Sigmoid colon (tissue), 7 donors: Measurements from ENCODE around the gene TMEM135. TPM values are rescaled to one million over a fixed set of nuclear protein-coding genes. Genes with fewer than 3 reads are reported as not detected.
"Not testable (repeated sequence)": the region's sequence is repeated elsewhere in the genome, so short reads cannot be mapped to it uniquely, and the experiment has no call there.

Experiments used
- DNase-seq: peaks from one replicate; pipeline ENCODE4 v3.0.0-alpha.2; 2019
- H3K27ac ChIP-seq, 4 donors: fragments of 200-600 bp; sonication (generic); one replicate each; pipeline ENCODE4 v1.5.1; 2016 to 2019; ENCODE audit warnings: mild to moderate bottlenecking in 1 of 4
- H3K27me3 ChIP-seq, 3 donors: fragments of 200-600 bp; sonication (generic); one replicate each; pipeline ENCODE4 v1.5.1; 2019; ENCODE audit warnings: mild to moderate bottlenecking in 1 of 3
- H3K36me3 ChIP-seq, 4 donors: fragments of 200-600 bp; sonication (generic); one replicate each; pipeline ENCODE4 v1.5.1; 2016 to 2019
- H3K4me1 ChIP-seq, 4 donors: fragments of 200-600 bp; sonication (generic); one replicate each; pipeline ENCODE4 v1.5.1; 2017 to 2019
- H3K4me3 ChIP-seq, 4 donors: fragments of 200-600 bp; sonication (generic); one replicate each; pipeline ENCODE4 v1.5.1; 2017 to 2019; ENCODE audit warnings: mild to moderate bottlenecking in 2 of 4, moderate library complexity in 1 of 4
- H3K9me3 ChIP-seq, 4 donors: fragments of 200-600 bp in 3 of 4; sonication (generic) in 3 of 4; one replicate each; pipeline versions ENCODE4 v1.5.1 to v1.6.1; 2013 to 2019
- EP300 ChIP-seq, 4 donors: sonication (generic); formaldehyde crosslinking; IDR thresholded peaks; one replicate each; pipeline ENCODE4 v1.6.1; 2017; ENCODE audit warnings: antibody characterized with exemption in 4 of 4
- POLR2A ChIP-seq, 2 donors: fragments of 450-650 bp; IDR thresholded peaks; one replicate each; pipeline ENCODE4 v1.6.1; 2016; ENCODE audit warnings: antibody characterized with exemption in 2 of 2, mild to moderate bottlenecking in 2 of 2, moderate library complexity in 2 of 2
- POLR2AphosphoS5 ChIP-seq, 4 donors: sonication (generic); formaldehyde crosslinking; IDR thresholded peaks; one replicate each; pipeline ENCODE4 v1.6.1; 2017; ENCODE audit warnings: antibody characterized with exemption in 4 of 4
- WGBS, 2 donors: extraction: QIAGEN DNeasy Blood & Tissue Kit; methylation state at CpG; one replicate each; pipeline ENCODE4 v1.1.7; 2013; 5-methylcytosine and 5-hydroxymethylcytosine counted together
- intact Hi-C: fragments of 100-400 bp; cut with DNase I; formaldehyde crosslinking; loops from one replicate; pipeline ENCODE4 v1.15.1; 2023
- polyA plus RNA-seq, 3 donors: library from polyadenylated mRNA; stranded (reverse); fragments of 200-250 nt; gene quantifications; one replicate each; pipeline ENCODE4 v1.2.3, GENCODE V29; 2013
- total RNA-seq, 4 donors: library from RNA; depleted of rRNA; stranded (reverse); fragments of >200 nt; gene quantifications; one replicate each; pipeline ENCODE4 v1.1.0, GENCODE V29; 2016
- TF ChIP-seq, protein P1 (sequence below), 4 experiments: fragments of 450-650 bp in 3 of 4; fragments of 200-600 bp in 1 of 4; IDR thresholded peaks; one replicate each; pipeline ENCODE4 v1.5.1; 2016 to 2019; ENCODE audit warnings: antibody characterized with exemption in 4 of 4, mild to moderate bottlenecking in 3 of 4, moderate library complexity in 2 of 4
- donor health status: healthy with polysubstance abuse.
- donor health status: Bipolar disorder and iron deficiency.
- donor health status: healthy.

Gene TMEM135
- total and polyA plus RNA-seq, 7 donors = 4.8 to 36.2 (median 20.0) TPM

DNA sequence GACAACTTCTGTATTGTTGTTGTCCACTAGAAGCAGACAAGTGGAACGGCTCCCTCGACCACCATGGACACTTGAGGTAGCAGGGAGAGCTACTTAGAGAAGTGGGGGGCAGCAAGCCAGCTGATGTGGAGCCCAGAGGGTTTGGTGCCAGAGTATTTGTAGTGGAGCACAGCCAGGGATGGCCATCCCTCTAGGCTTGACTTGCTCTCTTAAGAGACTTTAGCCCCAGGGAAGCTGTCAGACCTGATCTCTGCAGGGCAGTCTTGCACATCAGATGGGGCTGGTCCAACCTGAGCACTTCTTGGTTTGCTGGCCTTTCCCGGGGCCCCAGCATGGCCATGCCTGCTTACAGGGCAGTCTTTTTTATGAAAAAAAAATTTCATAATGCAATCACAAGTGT, 15.0 kb upstream of the TMEM135 start:
- no peaks in the 10 kb centered on the region for H3K27me3 ChIP-seq
- intact Hi-C loops = no loop called here
- H3K4me3 ChIP-seq = no peak overlapping the region
- 88 to 91% methylated on average over 3 of the region's 3 CpGs for WGBS, 2 donors
- H3K27ac ChIP-seq = no peak overlapping the region
- H3K9me3 ChIP-seq = no peaks in the 10 kb centered on the region
- H3K4me1 ChIP-seq = no peaks in the 10 kb centered on the region
- TF ChIP-seq EP300 (IDR thresholded peaks at IDR 0.05) = no peak
- no peak for DNase-seq
- H3K36me3 ChIP-seq = no peaks in the 10 kb centered on the region

GRCh38 chr11:87026415-87026814, 11.3 kb upstream of the TMEM135 start:
- intact Hi-C loops, DNase-seq, H3K9me3 ChIP-seq, H3K4me1 ChIP-seq, H3K27ac ChIP-seq, H3K36me3 ChIP-seq, H3K4me3 ChIP-seq, H3K27me3 ChIP-seq: not testable (repeated sequence)
- 96% methylated on average over 1 of the region's 1 CpG for WGBS, 2 donors

DNA sequence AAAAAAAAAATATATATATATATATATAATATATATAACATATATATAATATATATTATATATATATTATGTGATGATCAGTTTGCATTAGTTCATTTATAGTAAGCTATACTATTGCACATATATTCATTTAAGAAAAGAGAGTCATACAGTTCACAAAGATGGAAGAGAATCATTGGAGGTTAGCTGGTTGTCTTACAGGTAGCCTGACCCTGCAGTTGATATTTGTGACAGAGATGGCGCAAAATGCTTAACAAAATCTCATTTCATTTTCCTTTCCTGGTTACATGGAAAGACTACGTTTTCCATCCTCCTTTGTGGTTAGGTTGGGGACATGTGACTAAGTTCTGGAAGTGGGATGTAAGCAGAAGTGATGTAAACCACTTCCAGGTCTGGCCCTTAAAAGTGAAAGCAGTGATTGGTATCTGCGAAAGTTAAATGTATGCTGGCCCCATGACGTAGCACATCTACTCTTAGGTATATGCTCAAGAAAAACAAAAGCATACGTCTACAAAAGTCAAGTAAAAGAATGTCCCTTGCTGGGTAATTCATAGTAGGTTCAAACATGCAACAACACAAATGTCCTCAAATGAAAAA, 7.2 kb upstream of the TMEM135 start:
- Histone ChIP-seq H3K27ac (no peak overlapping the region), H3K9me3 (no peaks in the 10 kb centered on the region), H3K27me3 (no peaks in the 10 kb centered on the region), H3K4me1 (peaks cover 0 to 14% (median 5%) of the 10 kb centered on the region in 4 donors), H3K4me3 (no peak overlapping the region), H3K36me3 (no peaks in the 10 kb centered on the region)
- no peak for DNase-seq
- TF ChIP-seq POLR2A (IDR thresholded peaks at IDR 0.05) (no peak), EP300 (IDR thresholded peaks at IDR 0.05) (no peak), POLR2AphosphoS5 (IDR thresholded peaks at IDR 0.05) (no peak)
- TF ChIP-seq, protein P1, sequence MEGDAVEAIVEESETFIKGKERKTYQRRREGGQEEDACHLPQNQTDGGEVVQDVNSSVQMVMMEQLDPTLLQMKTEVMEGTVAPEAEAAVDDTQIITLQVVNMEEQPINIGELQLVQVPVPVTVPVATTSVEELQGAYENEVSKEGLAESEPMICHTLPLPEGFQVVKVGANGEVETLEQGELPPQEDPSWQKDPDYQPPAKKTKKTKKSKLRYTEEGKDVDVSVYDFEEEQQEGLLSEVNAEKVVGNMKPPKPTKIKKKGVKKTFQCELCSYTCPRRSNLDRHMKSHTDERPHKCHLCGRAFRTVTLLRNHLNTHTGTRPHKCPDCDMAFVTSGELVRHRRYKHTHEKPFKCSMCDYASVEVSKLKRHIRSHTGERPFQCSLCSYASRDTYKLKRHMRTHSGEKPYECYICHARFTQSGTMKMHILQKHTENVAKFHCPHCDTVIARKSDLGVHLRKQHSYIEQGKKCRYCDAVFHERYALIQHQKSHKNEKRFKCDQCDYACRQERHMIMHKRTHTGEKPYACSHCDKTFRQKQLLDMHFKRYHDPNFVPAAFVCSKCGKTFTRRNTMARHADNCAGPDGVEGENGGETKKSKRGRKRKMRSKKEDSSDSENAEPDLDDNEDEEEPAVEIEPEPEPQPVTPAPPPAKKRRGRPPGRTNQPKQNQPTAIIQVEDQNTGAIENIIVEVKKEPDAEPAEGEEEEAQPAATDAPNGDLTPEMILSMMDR (IDR thresholded peaks at IDR 0.05) = no peak
- intact Hi-C loops = no loop called here
- WGBS, 2 donors = 55 to 83% methylated on average over 5 of the region's 5 CpGs

GRCh38 chr11:87031433-87032170, 6.1 kb upstream of the TMEM135 start:
- no peaks in the 10 kb centered on the region for H3K36me3 ChIP-seq
- H3K27me3 ChIP-seq = no peaks in the 10 kb centered on the region
- intact Hi-C loops = no loop called here
- TF ChIP-seq POLR2A (IDR thresholded peaks at IDR 0.05) (no peak), EP300 (IDR thresholded peaks at IDR 0.05) (no peak), POLR2AphosphoS5 (IDR thresholded peaks at IDR 0.05) (no peak)
- TF ChIP-seq, protein P1 (IDR thresholded peaks at IDR 0.05) = no peak
- H3K4me1 ChIP-seq = peaks cover 0 to 14% (median 5%) of the 10 kb centered on the region in 4 donors
- no peak overlapping the region for H3K4me3 ChIP-seq
- no peak overlapping the region for H3K27ac ChIP-seq
- no peak for DNase-seq
- no peaks in the 10 kb centered on the region for H3K9me3 ChIP-seq
- WGBS, 2 donors = 59 to 68% methylated on average over 3 of the region's 3 CpGs

DNA sequence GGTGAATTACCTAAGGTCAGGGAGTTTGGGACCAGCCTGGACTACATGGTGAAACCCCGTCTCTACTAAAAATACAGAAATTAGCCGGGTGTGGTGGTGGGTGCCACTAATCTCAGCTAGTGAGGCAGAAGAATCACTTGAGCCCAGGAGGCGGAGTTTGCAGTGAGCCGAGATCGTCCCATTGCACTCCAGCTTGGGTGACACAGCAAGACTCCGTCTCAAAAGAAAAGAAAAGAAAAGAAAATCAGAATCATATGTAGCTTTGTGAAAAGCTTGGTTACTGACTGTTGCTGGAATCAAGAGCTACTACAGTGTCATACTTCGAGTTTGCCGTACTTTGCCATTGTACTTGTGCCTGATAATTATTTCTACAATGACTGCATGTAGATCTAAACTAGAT, 4.2 kb upstream of the TMEM135 start:
- H3K4me1 ChIP-seq = peaks cover 0 to 20% (median 8%) of the 10 kb centered on the region in 4 donors
- intact Hi-C loops = no loop called here
- 88 to 89% methylated on average over 8 of the region's 8 CpGs for WGBS, 2 donors
- H3K9me3 ChIP-seq = no peaks in the 10 kb centered on the region
- H3K27ac ChIP-seq = no peak overlapping the region
- no peak for DNase-seq
- TF ChIP-seq, protein P1 (IDR thresholded peaks at IDR 0.05) = no peak
- TF ChIP-seq EP300 (IDR thresholded peaks at IDR 0.05) (no peak), POLR2A (IDR thresholded peaks at IDR 0.05) (no peak), POLR2AphosphoS5 (IDR thresholded peaks at IDR 0.05) (no peak)
- H3K4me3 ChIP-seq = no peak overlapping the region
- no peaks in the 10 kb centered on the region for H3K36me3 ChIP-seq
- no peaks in the 10 kb centered on the region for H3K27me3 ChIP-seq
